Measurements from ENCODE around the gene LAD1.

LAD1 gene

DNA sequence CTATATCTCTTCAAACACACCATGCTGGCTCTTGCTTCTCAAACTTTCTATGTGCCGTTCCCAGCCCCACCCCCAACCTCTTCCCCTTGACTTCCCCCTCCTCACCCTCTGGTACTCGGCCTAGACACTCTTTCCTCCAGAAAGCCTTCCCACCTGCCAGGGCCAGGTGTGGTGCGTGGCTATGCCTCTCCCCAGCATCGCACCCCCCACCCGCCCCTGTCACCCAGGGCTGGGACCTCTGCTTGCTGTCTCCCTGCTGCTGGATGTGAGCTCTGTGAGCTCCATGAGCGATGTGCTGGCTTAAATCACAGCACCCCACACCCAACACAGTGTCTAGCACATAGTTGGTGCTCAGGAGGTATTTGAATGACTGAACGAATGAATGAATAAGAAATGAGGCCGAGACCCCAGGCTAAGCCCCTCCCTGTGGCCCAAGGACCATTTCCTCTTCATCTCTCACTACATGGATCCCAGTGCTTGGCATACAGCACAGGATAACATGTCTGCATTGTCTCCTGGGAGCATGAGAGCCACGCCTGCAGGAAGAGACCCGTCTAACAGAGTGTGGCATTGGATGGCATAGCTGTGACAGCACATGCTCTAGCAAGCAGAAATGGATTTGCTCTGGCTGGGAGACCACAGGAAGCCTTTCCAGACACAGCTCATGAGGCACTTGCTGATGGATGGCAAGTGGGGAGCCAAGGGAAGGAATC is 41.3 kb downstream of the LAD1 start:
- Histone ChIP-seq H3K4me3 (replicated peaks; ENCODE audit: low read depth, low read length) (no peak overlapping the region), H3K36me3 (ENCODE audit: control insufficient read depth, insufficient read depth, low read length) (no peaks in the 10 kb centered on the region), H3K27me3 (replicated peaks; ENCODE audit: control insufficient read depth, insufficient read depth, low read length) (peaks cover 3% of the 10 kb centered on the region)
- TF ChIP-seq, protein P1, sequence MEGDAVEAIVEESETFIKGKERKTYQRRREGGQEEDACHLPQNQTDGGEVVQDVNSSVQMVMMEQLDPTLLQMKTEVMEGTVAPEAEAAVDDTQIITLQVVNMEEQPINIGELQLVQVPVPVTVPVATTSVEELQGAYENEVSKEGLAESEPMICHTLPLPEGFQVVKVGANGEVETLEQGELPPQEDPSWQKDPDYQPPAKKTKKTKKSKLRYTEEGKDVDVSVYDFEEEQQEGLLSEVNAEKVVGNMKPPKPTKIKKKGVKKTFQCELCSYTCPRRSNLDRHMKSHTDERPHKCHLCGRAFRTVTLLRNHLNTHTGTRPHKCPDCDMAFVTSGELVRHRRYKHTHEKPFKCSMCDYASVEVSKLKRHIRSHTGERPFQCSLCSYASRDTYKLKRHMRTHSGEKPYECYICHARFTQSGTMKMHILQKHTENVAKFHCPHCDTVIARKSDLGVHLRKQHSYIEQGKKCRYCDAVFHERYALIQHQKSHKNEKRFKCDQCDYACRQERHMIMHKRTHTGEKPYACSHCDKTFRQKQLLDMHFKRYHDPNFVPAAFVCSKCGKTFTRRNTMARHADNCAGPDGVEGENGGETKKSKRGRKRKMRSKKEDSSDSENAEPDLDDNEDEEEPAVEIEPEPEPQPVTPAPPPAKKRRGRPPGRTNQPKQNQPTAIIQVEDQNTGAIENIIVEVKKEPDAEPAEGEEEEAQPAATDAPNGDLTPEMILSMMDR (IDR thresholded peaks at IDR 0.05; ENCODE audit: insufficient read depth, low read length, poor library complexity, severe bottlenecking), result no peak
- DNase-seq (ENCODE audit: extremely low read depth, insufficient read length), result no peak

DNA sequence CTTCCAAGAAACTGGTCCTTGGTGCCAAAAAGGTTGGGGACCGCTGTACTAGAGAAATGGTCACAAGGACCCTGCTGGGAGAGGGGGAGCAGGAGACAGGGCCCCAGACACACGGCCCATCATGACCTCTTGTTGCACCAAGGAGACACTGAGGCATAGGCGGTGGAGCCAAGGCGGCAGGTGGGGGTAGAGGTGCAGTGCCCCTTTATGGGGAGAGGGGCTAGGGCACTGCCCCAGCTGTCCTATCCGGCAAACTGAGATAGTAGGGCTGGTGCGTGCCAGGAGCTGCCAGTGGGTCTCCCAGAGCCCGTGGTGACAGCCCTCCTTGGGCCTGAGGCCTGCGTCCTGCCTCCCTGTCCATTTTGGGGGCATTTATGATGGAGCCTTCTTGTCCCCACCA is 41.9 kb downstream of the LAD1 start:
- Histone ChIP-seq H3K4me3 (replicated peaks; ENCODE audit: low read depth, low read length) (no peak overlapping the region), H3K27me3 (replicated peaks; ENCODE audit: control insufficient read depth, insufficient read depth, low read length) (peaks cover 3% of the 10 kb centered on the region), H3K36me3 (ENCODE audit: control insufficient read depth, insufficient read depth, low read length) (no peaks in the 10 kb centered on the region)
- TF ChIP-seq, protein P1 (IDR thresholded peaks at IDR 0.05; ENCODE audit: insufficient read depth, low read length, poor library complexity, severe bottlenecking), result no peak
- DNase-seq (ENCODE audit: extremely low read depth, insufficient read length), result no peak

DNA sequence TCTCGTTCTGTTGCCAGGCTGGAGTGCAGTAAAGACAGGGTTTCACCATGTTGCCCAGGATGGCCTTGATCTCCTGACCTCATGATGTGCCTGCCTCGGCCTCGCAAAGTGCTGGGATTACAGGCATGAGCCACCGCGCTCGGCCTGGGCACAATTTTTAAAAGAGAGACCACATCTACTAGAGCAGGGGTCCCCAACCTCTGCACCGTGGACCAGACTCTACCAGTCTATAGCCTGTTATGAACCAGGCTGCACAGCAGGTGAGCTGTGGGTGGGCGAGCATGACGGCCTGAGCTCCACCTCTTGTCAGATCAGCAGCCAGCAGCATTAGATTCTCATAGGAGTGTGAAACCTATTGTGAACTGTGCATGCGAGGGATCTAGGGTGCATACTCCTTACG is 42.4 kb downstream of the LAD1 start:
- peaks cover 3% of the 10 kb centered on the region for H3K27me3 ChIP-seq (replicated peaks; ENCODE audit: control insufficient read depth, insufficient read depth, low read length)
- TF ChIP-seq, protein P1 (IDR thresholded peaks at IDR 0.05; ENCODE audit: insufficient read depth, low read length, poor library complexity, severe bottlenecking), result no peak
- no peak overlapping the region for H3K4me3 ChIP-seq (replicated peaks; ENCODE audit: low read depth, low read length)
- DNase-seq (ENCODE audit: extremely low read depth, insufficient read length), result no peak
- H3K36me3 ChIP-seq (ENCODE audit: control insufficient read depth, insufficient read depth, low read length), result no peaks in the 10 kb centered on the region

DNA sequence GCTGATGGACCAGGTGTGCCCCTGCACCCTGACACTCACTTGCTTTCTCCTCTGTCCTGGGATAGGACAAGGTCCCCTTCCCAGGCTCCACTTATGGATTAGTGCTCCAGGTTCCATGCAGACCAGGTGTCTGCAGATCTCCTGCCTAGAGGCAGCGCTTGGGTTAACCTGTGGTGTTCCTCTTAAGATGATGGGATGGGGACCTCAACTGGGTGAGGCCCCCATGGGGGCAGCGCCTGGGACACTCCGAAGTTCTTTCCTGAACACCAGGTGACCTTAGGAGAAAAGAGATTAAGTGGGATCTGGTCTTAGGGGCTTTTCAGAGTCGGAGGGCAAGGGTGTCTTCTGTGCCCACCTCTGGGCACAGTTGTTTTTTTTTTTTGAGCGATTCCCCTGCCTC is 42.9 kb downstream of the LAD1 start:
- Histone ChIP-seq H3K4me3 (replicated peaks; ENCODE audit: low read depth, low read length) (no peak overlapping the region), H3K27me3 (replicated peaks; ENCODE audit: control insufficient read depth, insufficient read depth, low read length) (peaks cover 1% of the 10 kb centered on the region), H3K36me3 (ENCODE audit: control insufficient read depth, insufficient read depth, low read length) (no peaks in the 10 kb centered on the region)
- no peak for DNase-seq (ENCODE audit: extremely low read depth, insufficient read length)
- TF ChIP-seq, protein P1 (IDR thresholded peaks at IDR 0.05; ENCODE audit: insufficient read depth, low read length, poor library complexity, severe bottlenecking), result no peak

DNA sequence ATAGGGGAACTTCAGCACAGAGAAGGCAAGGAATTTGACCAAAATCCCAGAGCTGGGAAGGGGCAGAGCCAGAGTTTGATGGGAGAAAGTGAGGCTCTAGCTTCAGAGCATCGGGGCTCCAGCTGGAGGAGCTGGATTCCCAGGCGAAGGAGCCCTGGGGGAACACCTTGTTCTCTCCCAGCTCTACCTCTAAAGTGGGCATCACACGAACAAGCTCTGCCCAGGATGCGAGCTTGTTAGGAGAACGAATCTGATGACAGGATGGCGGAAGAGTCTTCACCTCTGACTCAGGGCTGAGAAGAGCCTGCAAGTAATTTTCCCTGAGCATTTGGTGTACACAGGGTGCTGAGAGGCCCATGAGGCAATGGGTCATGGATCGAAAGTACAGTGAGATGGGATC is 43.7 kb downstream of the LAD1 start:
- no peaks in the 10 kb centered on the region for H3K36me3 ChIP-seq (ENCODE audit: control insufficient read depth, insufficient read depth, low read length)
- TF ChIP-seq, protein P1 (IDR thresholded peaks at IDR 0.05; ENCODE audit: insufficient read depth, low read length, poor library complexity, severe bottlenecking), result no peak
- H3K4me3 ChIP-seq (replicated peaks; ENCODE audit: low read depth, low read length), result no peak overlapping the region
- no peak for DNase-seq (ENCODE audit: extremely low read depth, insufficient read length)
- peaks cover 1% of the 10 kb centered on the region for H3K27me3 ChIP-seq (replicated peaks; ENCODE audit: control insufficient read depth, insufficient read depth, low read length)

DNA sequence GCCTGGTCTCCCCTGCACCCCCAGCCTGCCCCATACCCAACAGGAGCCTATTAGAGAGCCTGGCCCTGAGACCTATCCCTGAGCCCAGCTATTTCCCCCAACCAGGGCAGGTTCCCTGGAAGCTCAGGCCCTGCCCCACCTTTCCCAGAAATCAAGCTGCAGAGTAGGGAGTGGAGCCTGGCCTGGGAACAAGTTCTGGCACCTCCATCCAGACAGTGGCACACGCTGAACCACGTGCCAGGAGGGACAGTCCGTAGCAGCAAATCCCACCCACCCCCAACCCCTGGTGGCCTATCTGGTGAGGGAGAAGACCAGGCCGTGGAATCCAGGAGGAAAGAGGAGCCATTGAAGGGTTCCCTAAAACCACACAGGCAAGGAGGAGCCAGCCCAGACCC is 44.2 kb downstream of the LAD1 start:
- Histone ChIP-seq H3K36me3 (ENCODE audit: control insufficient read depth, insufficient read depth, low read length) (no peaks in the 10 kb centered on the region), H3K27me3 (replicated peaks; ENCODE audit: control insufficient read depth, insufficient read depth, low read length) (peaks cover 1% of the 10 kb centered on the region), H3K4me3 (replicated peaks; ENCODE audit: low read depth, low read length) (no peak overlapping the region)
- TF ChIP-seq, protein P1 (IDR thresholded peaks at IDR 0.05; ENCODE audit: insufficient read depth, low read length, poor library complexity, severe bottlenecking), result no peak
- no peak for DNase-seq (ENCODE audit: extremely low read depth, insufficient read length)

All from GM06990 (cell line).